Endothelial cell of umbilical vein (primary cell): ENCODE results near the gene SBK1. TPM values are rescaled to one million over a fixed set of nuclear protein-coding genes. Genes with fewer than 3 reads are reported as not detected.

Source experiments
- BruUV-seq: library from RNA; stranded (reverse); fragments of 400-500 nt; replicated peaks from 2 replicates; lab custom pipeline; 2021; lab: Mats Ljungman, UMichigan
- CTCF ChIA-PET: fragments of 300-600, 350-600 bp; sonication (Branson Sonifier 250); formaldehyde crosslinking; loops from one replicate; lab custom pipeline; 2021; ENCODE audit warnings: antibody characterized with exemption, inconsistent platforms; lab: Charles Lee
- POLR2A ChIA-PET: fragments of 300-600, 350-600 bp; sonication (Branson Sonifier 250); formaldehyde crosslinking; loops from one replicate; lab custom pipeline; 2021; ENCODE audit warnings: antibody characterized with exemption, inconsistent platforms; lab: Charles Lee
- DNase-seq: peaks from one replicate; pipeline ENCODE4 v3.0.0-alpha.2; 2011; ENCODE audit warnings: low read depth, low spot score
- FAIRE-seq: peaks from 2 replicates; lab custom pipeline; 2011; peaks lifted over from hg19 to GRCh38; lab: Jason Lieb, UNC
- H2AFZ ChIP-seq: 2 replicates; pipeline ENCODE4 v1.6.0; 2012; ENCODE audit warnings: low read depth, low read length, control low read depth, inconsistent platforms
- H3K27ac ChIP-seq: 2 replicates; pipeline ENCODE4 v1.5.1; 2011; ENCODE audit warnings: low read depth, mild to moderate bottlenecking, control low read depth, low read length, moderate library complexity; ENCODE audit not compliant: insufficient read depth
- H3K27me3 ChIP-seq, 2 experiments: 2 replicates each; pipeline versions ENCODE4 v1.6.0 to v1.6.1; 2011; ENCODE audit warnings: low read length in 2 of 2, mixed read lengths in 1 of 2; ENCODE audit not compliant: control insufficient read depth in 2 of 2, insufficient read depth in 2 of 2
- H3K36me3 ChIP-seq, 2 experiments: 2 replicates in 1 of 2; 3 replicates in 1 of 2; pipeline ENCODE4 v1.5.1; 2011; ENCODE audit warnings: low read length in 2 of 2, mild to moderate bottlenecking in 1 of 2, moderate library complexity in 1 of 2; ENCODE audit not compliant: control insufficient read depth in 2 of 2, insufficient read depth in 2 of 2; ENCODE audit errors: extremely low read depth in 1 of 2
- H3K4me1 ChIP-seq: 3 replicates; pipeline ENCODE4 v1.5.1; 2011; ENCODE audit warnings: mild to moderate bottlenecking, low read length; ENCODE audit not compliant: control insufficient read depth, insufficient read depth; ENCODE audit errors: extremely low read depth
- H3K4me2 ChIP-seq: 2 replicates; pipeline ENCODE4 v1.6.1; 2011; ENCODE audit warnings: low read length, control low read depth, mixed read lengths; ENCODE audit not compliant: insufficient read depth
- H3K4me3 ChIP-seq, 3 experiments: fragments of 200-600 bp in 1 of 3; sonication (generic), shearing (Covaris generic) in 1 of 3; replicated peaks in 1 of 3; 2 replicates each; pipeline ENCODE4 v1.5.1; 2011 to 2016; ENCODE audit warnings: control low read depth in 3 of 3, low read length in 3 of 3, mild to moderate bottlenecking in 2 of 3, inconsistent platforms in 1 of 3, low read depth in 1 of 3, moderate library complexity in 1 of 3; ENCODE audit not compliant: insufficient read depth in 1 of 3
- H3K79me2 ChIP-seq: 2 replicates; pipeline ENCODE4 v1.6.0; 2012; ENCODE audit warnings: low read length, inconsistent platforms; ENCODE audit not compliant: control insufficient read depth, insufficient read depth
- H3K9ac ChIP-seq: replicated peaks from 2 replicates; pipeline ENCODE3; 2011; ENCODE audit warnings: low read length, control low read depth; ENCODE audit not compliant: insufficient read depth; ENCODE audit errors: extremely low read depth
- H3K9me1 ChIP-seq: replicated peaks from 3 replicates; pipeline ENCODE4 v1.6.0; 2011; ENCODE audit warnings: mild to moderate bottlenecking, low read length; ENCODE audit not compliant: control insufficient read depth, insufficient read depth; ENCODE audit errors: extremely low read depth
- H3K9me3 ChIP-seq: replicated peaks from 2 replicates; pipeline ENCODE4 v1.5.1; 2012; ENCODE audit warnings: low read length, inconsistent platforms; ENCODE audit not compliant: control insufficient read depth, insufficient read depth
- H4K20me1 ChIP-seq: replicated peaks from 2 replicates; pipeline ENCODE3; 2011; ENCODE audit warnings: mild to moderate bottlenecking, low read length; ENCODE audit not compliant: control insufficient read depth, insufficient read depth; ENCODE audit errors: extremely low read depth
- EZH2 ChIP-seq: IDR thresholded peaks from 2 replicates; pipeline ENCODE4 v1.6.1; 2012; ENCODE audit warnings: borderline replicate concordance, low read depth, mild to moderate bottlenecking, moderate library complexity, low read length, inconsistent platforms; ENCODE audit not compliant: severe bottlenecking
- FOS ChIP-seq: IDR thresholded peaks from 2 replicates; pipeline ENCODE4 v1.6.1; 2011; ENCODE audit warnings: mild to moderate bottlenecking, low read length, moderate library complexity, borderline replicate concordance; ENCODE audit not compliant: insufficient read depth
- MYC ChIP-seq: IDR thresholded peaks from one replicate; pipeline ENCODE4 v1.6.1; 2011; ENCODE audit warnings: mild to moderate bottlenecking, low read depth, low read length
- POLR2A ChIP-seq: IDR thresholded peaks from 2 replicates; pipeline ENCODE4 v1.6.1; 2012; ENCODE audit warnings: low read depth, mild to moderate bottlenecking, control low read depth, low read length
- POLR2AphosphoS5 ChIP-seq: IDR thresholded peaks from 2 replicates; pipeline ENCODE4 v1.6.1; 2012; ENCODE audit warnings: low read depth, mild to moderate bottlenecking, control low read depth, low read length, moderate library complexity; ENCODE audit not compliant: insufficient read depth
- dilution Hi-C: fragments of 300-500 bp; cut with MboI; formaldehyde crosslinking; loops from one replicate; pipeline ENCODE4 v1.15.0; 2019; ENCODE audit warnings: low sequenced_read_pairs; ENCODE audit not compliant: extremely low pct_ligation_motif_present
- intact Hi-C: fragments of 100-400 bp; cut with micrococcal nuclease; formaldehyde crosslinking; loops from one replicate; pipeline ENCODE4 v1.10.0; 2022
- polyA plus RNA-seq, 4 experiments: library from polyadenylated mRNA; depleted of rRNA in 3 of 4; stranded (reverse) in 3 of 4; unstranded in 1 of 4; fragments of >200 nt; gene quantifications; 2 replicates each; pipeline versions ENCODE4 v1.2.1 to v1.2.3, GENCODE V29; 2011 to 2012; ENCODE audit warnings: missing spikeins in 1 of 4
- total RNA-seq: library from RNA; stranded (reverse); gene quantifications from 2 replicates; pipeline ENCODE4 v1.2.3, GENCODE V29; 2021
- TF ChIP-seq, protein P1 (sequence below), 2 donors: IDR thresholded peaks; 1 replicate in 1 of 2; 2 replicates in 1 of 2; pipeline ENCODE4 v1.5.1; 2011; ENCODE audit warnings: low read length in 2 of 2, mild to moderate bottlenecking in 2 of 2, moderate library complexity in 2 of 2, control low read depth in 1 of 2, inconsistent platforms in 1 of 2, low read depth in 1 of 2; ENCODE audit not compliant: insufficient read depth in 1 of 2; ENCODE audit errors: extremely low read depth in 1 of 2
- TF ChIP-seq, protein P2 (sequence below): IDR thresholded peaks from 2 replicates; pipeline ENCODE4 v1.6.1; 2011; ENCODE audit not compliant: insufficient read depth, insufficient read length

The SBK1 gene
- total and polyA plus RNA-seq, 2 donors (not counting 3 experiments of a cell fraction or from before 2014, with no cell fraction given): 0.19 to 0.51 TPM

DNA sequence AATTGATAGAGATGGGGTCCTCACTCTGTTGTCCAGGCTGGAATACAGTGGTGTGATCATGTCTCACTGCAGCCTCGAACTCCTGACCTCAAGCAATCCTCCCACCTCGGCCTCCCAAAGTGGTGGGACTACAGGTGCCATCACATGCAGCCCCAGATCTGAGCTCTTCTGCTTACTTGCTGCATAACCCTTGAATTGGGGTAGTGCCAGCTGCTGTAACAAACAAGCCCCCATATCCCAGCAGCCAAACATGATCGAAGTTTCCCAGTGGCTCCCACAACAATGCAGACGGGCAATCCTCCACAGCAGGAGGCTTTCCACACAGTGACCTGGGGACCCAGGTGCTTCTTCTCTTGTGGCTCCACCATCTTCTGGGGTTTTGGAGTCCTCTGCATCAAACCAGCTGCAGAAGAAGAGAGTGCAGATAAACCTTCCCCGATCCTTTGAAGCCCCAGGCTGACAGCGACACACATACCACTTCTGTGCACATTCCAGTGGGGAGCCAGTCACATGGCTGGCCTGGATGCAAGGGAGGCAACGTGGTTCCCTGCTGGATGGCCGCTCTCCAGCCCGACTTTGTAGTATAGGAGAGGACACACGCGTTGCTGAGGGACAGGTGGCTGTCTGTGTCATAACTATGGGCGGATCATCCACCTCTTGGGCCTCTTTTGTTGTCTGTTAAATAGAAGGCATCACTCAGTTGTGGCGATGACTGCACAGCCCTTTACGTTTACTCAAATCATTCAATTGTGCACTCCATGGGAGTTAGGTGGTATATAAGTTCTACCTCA, 16.7 kb downstream of the SBK1 start:
- dilution Hi-C loops: no loop called here
- DNase-seq (no peak), FAIRE-seq (no peak)
- Histone ChIP-seq H3K4me1 (no peaks in the 10 kb centered on the region), H3K79me2 (no peaks in the 10 kb centered on the region), H4K20me1 (no peaks in the 10 kb centered on the region), H3K9me3 (no peaks in the 10 kb centered on the region), H2AFZ (no peak overlapping the region), H3K9me1 (no peaks in the 10 kb centered on the region), H3K27me3 (no peaks in the 10 kb centered on the region), H3K9ac (no peak overlapping the region), H3K4me3 (no peak overlapping the region), H3K4me2 (no peak overlapping the region), H3K27ac (no peak overlapping the region), H3K36me3 (no peaks in the 10 kb centered on the region)
- intact Hi-C loops: no loop called here
- ChIA-PET POLR2A (no interaction called here), CTCF (interaction anchor here (3.1 kb wide), 1 partner anchor 12 kb away, joined by 11 read pairs; no protein-coding TSS in a partner anchor)
- BruUV-seq: no TSS peak
- TF ChIP-seq EZH2 (no peak), FOS (no peak), POLR2AphosphoS5 (no peak), MYC (no peak), POLR2A (no peak)
- TF ChIP-seq, protein P1, sequence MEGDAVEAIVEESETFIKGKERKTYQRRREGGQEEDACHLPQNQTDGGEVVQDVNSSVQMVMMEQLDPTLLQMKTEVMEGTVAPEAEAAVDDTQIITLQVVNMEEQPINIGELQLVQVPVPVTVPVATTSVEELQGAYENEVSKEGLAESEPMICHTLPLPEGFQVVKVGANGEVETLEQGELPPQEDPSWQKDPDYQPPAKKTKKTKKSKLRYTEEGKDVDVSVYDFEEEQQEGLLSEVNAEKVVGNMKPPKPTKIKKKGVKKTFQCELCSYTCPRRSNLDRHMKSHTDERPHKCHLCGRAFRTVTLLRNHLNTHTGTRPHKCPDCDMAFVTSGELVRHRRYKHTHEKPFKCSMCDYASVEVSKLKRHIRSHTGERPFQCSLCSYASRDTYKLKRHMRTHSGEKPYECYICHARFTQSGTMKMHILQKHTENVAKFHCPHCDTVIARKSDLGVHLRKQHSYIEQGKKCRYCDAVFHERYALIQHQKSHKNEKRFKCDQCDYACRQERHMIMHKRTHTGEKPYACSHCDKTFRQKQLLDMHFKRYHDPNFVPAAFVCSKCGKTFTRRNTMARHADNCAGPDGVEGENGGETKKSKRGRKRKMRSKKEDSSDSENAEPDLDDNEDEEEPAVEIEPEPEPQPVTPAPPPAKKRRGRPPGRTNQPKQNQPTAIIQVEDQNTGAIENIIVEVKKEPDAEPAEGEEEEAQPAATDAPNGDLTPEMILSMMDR (IDR thresholded peaks at IDR 0.05; ENCODE audit: extremely low read depth in 1 of 2, insufficient read depth in 1 of 2, low read depth in 1 of 2, low read length in 2 of 2): no peak
- TF ChIP-seq, protein P2, sequence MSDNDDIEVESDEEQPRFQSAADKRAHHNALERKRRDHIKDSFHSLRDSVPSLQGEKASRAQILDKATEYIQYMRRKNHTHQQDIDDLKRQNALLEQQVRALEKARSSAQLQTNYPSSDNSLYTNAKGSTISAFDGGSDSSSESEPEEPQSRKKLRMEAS: no peak
